Stimulated activated CD8-positive, alpha-beta memory T cell treated with anti-CD3 and anti-CD28 coated beads, Interleukin-2, amount 100 ng/mL, for 1 hour (primary cell): Measurements from ENCODE around the gene TPM1.

Experiments
- DNase-seq, 2 donors: peaks; one replicate each; pipeline ENCODE4 v3.0.0-alpha.2; 2020; ENCODE audit warnings: low read depth in 2 of 2

TPM1 gene

DNA sequence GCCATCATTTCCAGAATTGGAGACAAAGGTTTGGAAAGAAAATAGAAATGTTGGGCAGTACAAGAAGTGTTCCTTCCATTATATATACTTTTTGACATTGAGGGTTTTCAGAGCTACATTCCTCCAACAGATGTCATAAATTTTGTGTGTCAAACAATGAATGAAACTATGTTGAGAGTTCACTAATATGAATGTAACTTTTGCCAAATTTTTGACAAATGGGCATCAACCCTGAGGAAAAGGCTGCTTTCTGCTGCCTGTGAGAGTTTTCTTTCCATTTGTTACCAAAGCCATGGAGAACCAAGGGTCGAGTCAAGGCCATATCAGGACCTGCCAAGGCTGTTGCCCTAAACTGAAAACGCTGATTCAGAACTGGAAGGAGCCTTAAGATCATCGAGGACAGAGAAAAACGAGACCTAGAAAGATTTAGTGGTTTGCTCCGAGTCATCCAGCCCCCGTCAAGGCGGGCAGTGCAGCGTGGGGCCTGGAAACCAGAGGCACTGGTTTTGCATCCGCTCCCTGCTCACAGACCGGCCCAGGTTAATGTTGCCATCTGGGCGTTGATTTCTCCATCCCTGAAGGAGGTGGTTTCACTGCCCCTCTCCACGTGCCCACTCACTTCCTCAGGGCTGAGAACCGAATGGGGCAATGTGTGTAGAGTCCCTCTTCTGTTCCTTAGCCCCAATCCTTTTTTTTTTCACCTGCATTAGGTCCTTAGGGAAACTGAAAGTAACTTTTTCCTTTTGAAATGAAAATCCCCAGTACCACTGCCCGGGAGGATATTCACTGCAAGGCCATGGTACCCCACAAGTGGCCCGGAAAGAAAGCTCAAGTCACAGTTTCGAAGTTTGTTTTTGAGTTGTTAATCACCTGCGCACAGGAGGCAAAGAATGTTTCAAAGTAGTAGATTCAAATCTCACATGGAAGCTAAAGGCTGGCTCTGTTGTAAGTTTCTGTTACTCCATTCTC lies 32.8 kb downstream of the TPM1 start:
- DNase-seq, result no peak

DNA sequence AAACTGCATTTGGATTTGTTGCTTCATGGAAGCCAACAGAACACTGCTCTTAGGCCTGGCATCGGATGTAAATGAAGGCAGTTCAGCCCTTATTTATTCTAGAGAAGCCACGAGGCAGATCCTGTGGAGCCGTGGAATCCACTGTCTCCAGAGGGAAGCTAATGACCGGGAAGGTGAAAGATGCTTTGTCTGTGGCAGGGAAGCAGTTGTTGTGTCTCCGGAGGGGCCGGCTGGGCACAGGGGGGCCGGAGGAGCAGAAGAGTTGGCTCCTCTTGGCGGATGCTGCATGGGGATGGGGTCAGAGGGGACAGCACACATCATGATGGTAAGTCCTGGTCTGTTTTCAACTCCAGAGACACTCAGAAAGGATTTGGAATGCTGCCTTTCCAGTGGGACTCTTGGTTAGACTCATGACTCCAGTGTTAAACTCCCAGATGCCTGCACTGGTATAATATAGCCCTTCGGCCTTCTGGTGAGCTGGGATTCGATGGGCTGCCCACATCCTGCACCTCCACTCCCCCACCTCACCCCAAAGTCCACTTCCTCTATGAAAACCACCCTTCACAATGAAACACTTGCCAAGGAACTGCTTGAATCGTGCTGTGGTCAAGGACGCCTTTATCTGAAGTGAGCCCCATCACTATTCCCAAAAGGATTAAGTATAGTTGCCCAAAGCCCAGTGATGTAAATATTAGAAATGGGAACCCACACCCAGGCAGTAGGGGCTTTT lies 33.6 kb downstream of the TPM1 start:
- DNase-seq, result no peak

DNA sequence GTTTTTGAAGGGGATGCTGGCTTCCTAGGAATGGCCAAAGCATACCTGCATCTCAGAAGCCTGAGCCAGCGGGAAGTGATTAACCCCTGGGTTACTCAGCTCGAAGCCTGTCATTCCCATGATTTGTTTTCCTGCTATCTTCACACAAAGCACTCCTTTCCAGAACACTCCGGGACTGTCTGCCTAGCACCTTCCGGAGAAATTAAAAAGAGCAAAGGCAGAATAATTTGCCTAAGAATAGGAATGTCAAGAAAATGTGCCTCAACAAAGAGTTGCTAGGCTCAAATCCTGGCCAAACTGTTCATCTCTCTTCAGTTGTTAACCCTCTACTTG lies 34.1 kb downstream of the TPM1 start:
- DNase-seq, result no peak

DNA sequence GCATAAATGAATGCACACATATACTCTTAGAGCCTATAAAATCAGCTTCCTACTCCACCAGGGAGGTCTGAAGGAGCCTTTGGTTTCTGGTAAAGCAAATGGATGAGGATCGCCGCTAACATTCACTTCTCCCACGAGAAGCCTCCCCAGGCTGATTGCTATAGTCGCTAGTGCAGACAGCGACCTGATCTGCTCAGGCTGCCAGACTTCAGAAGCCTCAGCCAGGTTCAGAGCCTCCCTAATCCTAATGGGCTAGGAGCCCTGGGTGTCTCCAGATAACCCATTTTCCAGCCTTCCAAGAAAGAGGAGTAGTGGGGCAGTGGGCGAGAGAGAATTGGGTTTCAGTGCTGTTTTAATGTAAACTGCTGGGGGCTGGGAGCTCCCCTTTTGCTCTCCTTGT lies 35.4 kb downstream of the TPM1 start:
- DNase-seq, result no peak

DNA sequence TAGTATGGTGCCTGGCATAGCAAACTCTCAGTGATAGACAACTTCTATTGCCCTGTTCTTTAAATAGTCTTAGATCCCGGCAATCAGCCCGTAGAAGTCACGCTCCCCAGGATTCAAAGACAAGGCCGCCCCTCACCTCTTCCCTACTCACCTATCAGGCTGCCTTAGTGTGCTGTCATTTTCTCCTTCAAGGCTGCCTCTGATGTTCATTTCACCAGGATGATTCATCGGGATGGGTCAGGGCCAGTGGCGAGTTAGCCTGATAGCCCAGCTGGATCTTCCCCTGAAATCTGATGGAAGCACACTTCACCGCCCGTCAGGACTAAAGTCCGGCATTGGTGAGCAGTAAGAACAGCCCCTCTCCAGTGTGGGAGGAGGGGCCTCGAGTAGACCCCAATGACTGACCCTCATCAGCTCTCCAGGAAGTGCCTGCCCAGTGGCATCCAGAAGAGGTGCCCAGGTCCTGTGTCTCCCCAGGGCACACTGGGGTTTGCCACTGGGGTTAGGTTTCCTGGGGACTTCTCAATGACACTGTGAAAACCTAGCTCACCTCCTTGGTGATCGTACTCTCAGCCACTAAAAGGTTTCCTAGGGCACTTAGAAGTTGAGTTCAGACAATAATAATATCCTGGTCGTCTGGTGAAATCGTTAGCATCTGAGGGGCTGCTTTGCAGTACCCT lies 37.5 kb downstream of the TPM1 start:
- DNase-seq, result no peak

DNA sequence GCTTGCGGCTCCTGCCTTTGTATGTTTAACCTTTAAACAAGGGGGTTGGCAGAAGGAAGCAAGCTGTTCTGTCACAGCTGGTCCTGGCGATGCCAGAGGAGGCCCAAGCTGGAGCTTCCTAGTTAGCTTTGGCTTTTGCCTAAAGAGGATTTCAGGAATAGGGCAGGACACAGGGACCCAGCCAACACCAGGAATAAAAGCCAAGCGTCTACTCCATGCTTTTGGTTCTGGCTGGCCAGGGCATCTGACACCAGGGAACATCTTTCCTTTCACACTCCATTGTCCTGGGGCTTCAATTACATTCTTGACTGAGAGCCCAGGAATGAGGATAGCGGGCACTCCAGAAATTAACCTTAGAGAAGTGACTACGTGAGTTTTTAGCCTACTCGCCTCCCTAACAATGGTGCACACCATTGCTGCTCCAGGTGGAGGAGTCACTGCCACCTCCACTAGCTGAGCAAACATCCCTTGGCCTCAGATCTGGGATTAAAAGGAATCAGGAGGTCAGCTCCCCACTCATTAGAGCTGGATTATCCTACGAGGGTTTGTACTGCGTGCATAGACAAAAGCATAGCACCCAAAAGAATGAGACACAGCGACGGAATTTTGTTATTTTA lies 38.2 kb downstream of the TPM1 start:
- DNase-seq, result no peak

DNA sequence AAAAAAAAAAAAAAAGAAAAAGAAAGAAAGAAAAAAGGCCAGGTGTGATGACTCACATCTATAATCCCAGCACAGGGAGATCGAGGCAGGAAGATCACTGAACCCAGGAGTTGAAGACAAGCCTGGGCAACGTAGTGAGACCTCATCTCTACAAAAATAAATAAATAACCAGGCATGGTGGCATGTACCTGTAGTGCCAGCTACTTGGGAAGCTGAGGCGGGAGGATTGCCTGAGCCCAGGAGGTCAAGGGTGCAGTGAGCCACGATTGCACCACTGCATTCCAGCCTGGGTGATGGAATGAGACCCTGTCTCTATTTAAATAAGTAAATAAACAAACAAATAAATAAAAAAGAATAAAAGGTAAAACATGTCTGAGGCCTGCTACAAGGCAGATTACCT lies 39.8 kb downstream of the TPM1 start:
- DNase-seq, result no peak

DNA sequence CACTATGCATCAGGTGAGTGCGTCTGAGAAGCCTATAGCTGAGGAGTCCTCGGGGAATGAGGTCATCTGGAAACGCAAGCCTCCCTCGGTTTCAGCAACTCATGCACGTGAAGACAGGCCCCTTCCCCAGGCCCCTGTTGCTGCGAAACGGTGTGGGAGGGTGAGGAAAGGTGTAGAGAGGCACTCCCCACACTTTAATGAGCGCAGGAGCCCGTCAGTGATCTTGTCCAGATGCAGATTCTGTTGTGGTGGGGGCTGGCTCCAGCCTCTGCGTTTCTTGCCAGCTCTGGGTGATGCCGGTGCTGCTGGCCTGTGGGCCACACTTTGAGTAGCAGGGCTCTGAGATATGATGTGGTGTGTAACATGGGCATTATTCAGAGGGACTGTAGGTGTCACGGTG lies 40.5 kb downstream of the TPM1 start:
- DNase-seq, result no peak

DNA sequence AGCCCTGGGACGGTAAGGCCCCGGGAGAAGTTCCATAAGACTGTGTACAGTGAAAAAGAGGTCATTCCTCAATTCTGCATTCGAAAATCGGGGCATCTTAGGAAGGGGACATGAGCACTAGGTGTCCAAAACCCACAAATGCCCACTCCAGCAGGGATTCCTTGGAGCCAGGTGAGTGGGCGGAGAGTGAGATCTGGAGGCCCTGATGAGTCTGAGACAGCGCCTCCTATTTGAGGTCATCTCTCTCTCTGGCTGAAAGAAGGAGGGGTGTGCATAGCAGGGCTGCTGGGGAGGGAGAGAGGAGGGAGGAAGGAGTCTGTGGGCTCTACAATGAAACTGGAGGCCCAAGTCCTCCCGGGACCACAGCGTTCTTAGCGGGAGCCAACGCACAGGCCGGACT lies 41.0 kb downstream of the TPM1 start:
- DNase-seq, result no peak

DNA sequence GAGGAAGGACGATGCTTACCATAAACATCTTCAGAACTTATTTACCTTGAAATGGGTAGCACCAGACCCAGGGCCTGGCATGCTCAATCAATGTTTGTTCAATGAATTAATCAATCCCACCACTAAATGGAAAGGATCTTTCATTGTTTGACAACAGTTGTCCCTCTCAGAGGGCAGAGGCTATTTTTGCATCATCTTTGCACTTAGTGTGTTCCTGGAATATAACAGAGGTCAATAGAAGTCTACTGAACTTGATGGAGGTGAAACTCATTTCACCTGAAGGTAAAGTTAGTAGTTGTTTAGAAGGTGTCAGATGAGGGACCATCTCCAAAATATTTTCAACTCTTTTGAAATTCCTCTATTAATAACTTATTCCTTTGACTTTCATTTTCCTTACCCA lies 42.3 kb downstream of the TPM1 start:
- no peak for DNase-seq

DNA sequence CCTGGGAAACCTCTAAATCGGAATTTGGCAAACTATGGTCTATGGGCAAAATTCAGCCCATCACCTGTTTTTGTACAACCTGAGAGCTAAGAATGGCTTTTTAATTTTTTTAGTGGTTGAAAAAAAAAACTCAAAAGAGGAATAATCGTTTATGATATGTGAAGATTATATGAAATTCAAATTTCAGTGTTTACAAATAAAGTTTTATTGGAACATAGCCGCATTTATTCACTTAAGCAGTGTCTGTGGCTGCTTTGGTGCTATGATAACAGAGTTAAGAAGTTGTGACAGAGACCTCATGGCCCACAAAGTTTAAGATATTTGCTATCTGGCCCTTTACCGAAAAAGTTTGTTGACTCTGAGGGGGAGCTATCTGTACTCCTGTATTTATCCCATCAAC lies 42.7 kb downstream of the TPM1 start:
- DNase-seq, result no peak

DNA sequence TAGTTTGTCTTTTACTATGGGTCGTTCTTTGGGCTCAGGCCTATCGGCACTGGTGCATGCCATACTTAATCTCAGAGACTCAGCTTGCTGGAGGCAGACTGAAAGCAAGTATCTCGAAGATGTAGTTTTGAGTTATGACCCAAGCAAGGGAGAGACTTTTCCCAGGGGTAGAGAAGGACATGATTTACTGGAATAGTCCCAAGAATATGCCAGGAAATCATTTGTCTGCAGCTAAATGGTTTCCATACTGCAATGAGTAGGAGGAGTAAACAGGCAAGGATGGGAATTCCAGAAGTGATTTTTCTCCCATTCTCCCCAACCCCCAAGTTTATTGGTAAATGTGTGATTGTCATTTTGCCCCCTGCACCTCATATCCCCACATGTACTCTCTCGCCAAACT lies 43.7 kb downstream of the TPM1 start:
- no peak for DNase-seq

DNA sequence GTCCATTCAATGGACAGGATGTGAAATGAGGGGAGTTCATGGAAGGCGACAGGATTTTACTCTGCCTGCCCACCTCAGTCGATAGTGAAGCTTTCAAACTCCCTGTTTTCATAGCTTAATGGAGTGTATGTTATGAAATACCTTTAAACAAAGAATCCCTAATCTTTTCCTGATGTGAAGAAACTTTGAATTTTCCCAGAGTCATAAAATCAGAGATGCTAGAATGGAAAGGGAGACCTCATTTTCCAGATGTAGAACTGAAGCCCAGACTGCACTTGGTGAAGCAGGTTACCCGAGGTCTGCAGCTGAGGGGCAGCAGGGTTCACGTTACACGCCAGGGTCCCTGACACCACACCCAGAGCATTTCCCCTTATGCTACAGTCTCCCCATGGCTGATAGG lies 44.4 kb downstream of the TPM1 start:
- no peak for DNase-seq

DNA sequence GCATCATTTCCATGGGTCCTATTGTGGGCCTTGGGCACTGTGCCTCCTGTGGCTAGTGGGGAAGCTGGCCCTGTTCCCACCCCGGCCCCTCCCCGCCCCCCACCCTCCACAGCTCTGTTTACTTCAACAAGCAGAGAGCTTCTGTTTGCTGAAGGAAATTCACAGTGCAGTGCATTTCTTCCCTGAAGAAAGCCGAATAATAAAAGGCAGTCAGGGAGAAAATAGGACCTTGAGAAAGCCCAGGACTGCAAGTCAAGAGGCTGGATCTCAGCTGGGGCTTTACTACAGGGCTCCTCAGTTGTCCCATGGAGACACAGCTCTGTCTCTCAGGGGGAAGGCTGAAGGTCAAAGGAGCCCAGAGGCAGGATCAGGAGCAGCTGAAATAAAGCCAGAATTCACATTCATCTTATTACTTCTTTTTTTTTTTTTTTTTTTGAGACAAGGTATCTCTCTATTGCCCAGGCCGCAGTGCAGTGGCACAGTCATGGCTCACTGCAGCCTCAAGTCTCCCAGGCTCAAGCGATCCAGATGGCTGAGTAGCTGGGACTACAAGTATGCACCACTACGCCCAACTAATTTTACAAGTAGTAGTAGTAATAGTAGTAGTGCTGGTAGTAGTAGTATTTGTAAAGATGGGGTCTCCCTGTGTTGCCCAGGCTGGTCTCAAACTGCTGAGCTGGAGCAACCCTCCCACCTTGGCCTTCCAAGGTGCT lies 46.1 kb downstream of the TPM1 start:
- DNase-seq, result no peak

DNA sequence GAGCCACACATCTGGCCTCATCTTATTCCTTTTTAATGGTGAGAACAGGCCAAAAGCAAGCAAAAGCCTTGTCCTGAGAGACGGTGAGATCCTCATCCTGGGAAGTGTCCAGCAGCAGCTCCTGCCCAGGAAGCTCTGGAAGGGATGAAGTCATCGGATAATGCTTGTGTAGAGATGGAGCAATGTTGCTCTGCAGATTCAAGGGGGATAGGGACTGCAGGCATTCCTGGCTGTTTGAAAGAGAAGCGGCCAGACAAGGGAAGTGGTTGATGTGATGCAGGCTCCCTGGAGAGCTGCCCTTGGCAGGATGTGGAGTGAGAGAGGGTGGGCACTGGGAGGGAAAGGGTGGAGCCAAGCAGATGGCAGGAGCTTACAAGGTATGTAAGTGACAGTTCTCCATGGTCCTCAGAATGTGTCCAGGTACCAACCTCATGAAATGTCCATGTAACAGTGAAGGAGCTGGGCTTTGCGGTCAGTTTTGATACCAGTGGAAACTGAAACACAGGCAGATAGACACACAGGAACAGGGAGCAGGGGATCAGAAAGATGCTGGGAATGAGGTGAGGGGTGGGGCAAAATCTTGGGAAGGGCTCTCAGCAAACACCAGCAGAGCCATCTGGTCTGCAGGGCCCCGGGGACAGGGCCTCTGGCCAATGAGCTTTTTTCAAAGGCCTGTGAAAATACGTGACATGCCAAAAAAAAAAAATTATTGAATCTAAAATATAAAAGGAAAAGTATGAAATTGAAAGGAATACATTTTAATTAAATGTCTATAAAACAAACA lies 46.9 kb downstream of the TPM1 start:
- DNase-seq, result no peak

DNA sequence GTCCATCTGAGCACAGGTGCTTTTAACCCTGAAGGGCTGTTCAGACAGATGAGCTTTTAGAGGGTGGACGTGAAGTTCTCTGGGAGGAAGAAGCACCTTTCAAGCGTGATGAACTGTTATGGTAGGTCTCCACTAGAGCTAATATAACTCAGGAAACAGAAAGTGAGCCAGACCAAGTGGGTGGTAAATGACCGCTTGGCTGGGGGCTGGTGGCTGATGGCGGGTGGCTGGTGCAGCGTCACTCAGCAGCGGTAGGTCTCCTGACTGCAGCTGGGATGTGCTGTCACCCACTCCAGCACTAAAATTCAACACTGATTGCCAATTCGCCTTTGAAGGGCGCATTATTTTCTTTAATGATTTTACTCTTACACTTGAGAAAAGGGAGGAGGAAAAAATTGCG lies 47.9 kb downstream of the TPM1 start:
- no peak for DNase-seq

DNA sequence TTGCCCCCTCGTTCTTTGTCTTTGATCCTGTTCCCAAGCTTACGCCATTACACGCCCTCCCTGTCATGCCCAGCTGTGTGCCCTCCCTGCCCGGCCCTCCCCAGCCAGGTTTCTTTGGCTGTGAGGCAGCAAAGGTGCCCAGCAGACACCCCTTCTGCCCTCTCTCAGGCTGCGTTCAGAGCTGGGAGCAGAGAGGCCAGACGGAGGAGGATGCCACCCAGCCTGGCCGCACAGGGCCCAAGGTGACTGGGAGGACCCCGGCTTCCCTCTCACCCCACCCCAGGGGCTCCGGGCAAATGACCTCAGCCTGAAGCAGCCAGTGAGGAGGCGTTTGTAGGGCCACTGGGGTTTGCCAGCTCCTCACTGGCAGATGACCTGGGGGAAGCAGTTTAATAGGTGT lies 48.3 kb downstream of the TPM1 start:
- no peak for DNase-seq

DNA sequence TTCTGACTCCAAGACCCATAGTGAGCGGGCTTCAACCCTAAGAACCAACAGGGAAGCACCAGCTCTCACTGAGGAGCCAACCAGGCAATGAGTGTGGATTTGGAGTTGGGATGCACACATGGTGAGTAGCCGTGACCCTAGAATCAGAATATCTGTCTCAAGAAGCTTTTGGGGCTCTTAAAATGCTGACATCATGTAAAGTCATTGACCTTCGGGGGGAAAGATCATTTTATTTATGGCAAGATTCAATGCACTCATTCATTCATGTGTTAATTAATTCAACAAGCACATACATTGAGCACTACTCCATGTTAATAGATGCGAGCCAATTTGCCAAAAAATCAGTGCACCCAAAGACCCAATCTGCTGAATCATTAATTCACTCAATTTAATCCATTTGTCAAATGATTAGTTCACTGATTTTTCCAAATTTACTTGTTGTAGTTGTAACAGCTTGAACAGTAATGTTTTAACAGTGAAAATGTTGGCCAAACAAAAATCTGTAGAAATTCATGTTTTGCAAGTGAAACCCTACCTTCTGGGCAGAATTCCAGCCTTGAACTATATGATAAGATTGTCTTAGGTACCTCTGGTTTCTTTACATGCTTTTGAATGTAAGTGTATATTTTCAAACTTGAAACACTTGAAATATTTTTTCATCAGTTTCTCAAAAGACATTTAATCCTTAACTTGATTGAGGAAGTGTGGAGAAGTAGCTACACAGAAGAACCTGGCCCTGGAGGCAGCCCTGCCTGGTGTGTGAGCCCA lies 49.3 kb downstream of the TPM1 start:
- DNase-seq, result no peak

DNA sequence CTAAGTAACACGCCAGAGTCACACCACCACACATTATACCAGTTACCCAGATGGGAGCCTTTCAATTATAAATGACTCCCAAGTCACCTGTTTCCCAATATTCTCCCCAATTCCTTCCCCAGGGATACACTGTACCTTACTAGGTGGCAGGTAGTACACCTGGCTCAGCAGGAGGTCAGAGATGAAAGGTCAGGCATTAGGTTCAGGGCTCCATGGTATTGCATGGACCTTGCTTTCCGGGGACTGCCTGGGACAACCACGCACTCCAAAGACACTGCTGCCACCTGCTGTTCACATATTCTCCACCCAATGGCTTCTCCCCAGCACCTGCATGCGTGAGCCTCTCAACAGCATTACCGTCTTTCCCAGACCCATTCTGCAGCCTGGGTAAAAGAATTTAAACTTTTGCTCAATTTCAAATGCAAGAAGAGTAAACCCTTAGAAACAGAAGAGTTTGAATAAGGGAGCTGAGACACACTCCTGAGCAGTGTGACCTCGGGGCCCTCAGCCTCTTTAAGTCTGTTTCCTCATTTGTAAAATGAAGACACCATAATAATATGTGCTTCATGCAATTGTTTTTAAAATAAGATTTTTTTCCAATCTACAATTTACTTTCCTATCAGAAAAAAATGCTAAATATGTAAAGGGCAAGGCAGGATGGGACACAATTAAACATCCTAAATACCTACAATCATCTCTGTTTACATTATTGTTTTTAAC lies 51.1 kb downstream of the TPM1 start:
- DNase-seq, result peak; percentile 29 to 46
